Kidney epithelial cell (primary cell): ENCODE results near the gene FSIP2. TPM values are rescaled to one million over a fixed set of nuclear protein-coding genes. Genes with fewer than 3 reads are reported as not detected.

Experiments
- DNase-seq: peaks from one replicate; pipeline ENCODE4 v3.0.0-alpha.2; 2010; ENCODE audit warnings: low read depth
- H3K27me3 ChIP-seq: 2 replicates; pipeline ENCODE4 v1.6.0; 2011; ENCODE audit warnings: low read length; ENCODE audit not compliant: control insufficient read depth, insufficient read depth
- H3K36me3 ChIP-seq: 2 replicates; pipeline ENCODE4 v1.5.1; 2011; ENCODE audit warnings: low read length; ENCODE audit not compliant: control insufficient read depth, insufficient read depth
- H3K4me3 ChIP-seq: 2 replicates; pipeline ENCODE4 v1.5.1; 2011; ENCODE audit warnings: low read depth, mild to moderate bottlenecking, control low read depth, low read length
- total RNA-seq: library from RNA; depleted of rRNA; stranded (reverse); fragments of >200 nt; gene quantifications from 2 replicates; pipeline ENCODE4 v1.2.3, GENCODE V29; 2015
- TF ChIP-seq, protein P1 (sequence below): IDR thresholded peaks from 2 replicates; pipeline ENCODE4 v1.5.1; 2011; ENCODE audit warnings: mild to moderate bottlenecking, moderate library complexity, low read length, control low read depth, inconsistent platforms; ENCODE audit not compliant: insufficient read depth, poor library complexity, severe bottlenecking

Gene FSIP2
- total RNA-seq, 1 donor from 2014 or later: 0.96 TPM

DNA sequence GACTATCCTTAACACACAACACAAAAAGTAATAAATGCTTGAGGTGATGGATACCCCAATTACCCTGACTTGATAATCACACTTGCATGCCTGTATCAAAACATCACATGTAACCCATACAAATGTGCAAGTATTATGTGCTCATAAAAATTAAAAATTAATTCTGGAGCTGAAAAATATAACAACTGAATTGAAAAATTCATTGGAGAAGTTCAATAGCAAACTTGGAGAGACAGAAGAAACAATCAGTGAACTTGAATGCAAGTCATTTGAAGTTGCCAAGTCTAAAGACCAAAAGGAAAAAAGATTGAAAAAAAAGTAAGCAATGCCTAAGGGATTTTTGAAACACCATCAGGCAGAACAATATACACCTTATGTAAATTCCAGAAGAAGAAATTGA, 79.4 kb downstream of the FSIP2 start:
- TF ChIP-seq, protein P1, sequence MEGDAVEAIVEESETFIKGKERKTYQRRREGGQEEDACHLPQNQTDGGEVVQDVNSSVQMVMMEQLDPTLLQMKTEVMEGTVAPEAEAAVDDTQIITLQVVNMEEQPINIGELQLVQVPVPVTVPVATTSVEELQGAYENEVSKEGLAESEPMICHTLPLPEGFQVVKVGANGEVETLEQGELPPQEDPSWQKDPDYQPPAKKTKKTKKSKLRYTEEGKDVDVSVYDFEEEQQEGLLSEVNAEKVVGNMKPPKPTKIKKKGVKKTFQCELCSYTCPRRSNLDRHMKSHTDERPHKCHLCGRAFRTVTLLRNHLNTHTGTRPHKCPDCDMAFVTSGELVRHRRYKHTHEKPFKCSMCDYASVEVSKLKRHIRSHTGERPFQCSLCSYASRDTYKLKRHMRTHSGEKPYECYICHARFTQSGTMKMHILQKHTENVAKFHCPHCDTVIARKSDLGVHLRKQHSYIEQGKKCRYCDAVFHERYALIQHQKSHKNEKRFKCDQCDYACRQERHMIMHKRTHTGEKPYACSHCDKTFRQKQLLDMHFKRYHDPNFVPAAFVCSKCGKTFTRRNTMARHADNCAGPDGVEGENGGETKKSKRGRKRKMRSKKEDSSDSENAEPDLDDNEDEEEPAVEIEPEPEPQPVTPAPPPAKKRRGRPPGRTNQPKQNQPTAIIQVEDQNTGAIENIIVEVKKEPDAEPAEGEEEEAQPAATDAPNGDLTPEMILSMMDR: no peak
- Histone ChIP-seq H3K27me3 (no peaks in the 10 kb centered on the region), H3K36me3 (no peaks in the 10 kb centered on the region), H3K4me3 (no peak overlapping the region)
- no peak for DNase-seq

DNA sequence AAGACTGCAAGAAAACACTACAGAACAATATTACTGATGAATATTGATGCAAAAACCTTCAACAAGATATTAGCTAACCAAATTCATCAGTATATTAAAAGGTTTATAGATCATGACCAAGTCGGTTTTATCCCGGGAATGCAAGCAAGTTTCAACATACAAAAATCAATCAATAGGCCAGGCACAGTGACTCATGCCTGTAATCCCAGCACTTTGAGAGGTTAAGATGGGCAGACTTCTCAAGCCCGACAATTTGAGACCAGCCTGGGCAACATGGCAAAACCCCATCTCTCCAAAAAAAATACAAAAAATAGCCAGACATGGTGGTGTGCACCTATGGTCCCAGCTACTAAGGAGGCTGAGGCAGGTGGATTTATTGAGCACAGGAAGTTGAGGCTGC, 82.9 kb downstream of the FSIP2 start:
- TF ChIP-seq, protein P1: no peak
- Histone ChIP-seq H3K27me3 (no peaks in the 10 kb centered on the region), H3K36me3 (no peaks in the 10 kb centered on the region), H3K4me3 (no peak overlapping the region)
- no peak for DNase-seq

DNA sequence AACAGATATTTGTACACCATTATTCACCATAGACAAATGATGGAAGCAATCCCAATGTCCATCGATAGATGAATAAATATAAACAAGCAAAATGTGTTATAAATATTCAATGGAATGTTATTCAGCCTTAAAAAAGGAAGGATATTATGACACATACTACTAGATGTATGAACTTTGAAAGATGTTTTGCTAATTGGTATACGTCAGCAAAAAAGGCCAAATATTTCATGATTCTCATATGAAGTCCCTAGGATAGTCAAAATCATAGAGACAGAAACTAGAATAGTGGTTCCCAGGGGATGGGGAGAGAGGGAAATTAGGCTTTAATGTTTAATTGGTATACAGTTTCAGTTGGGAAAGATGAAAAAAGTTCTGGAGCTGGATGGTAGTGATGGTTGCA, 85.2 kb downstream of the FSIP2 start:
- Histone ChIP-seq H3K36me3 (no peaks in the 10 kb centered on the region), H3K4me3 (no peak overlapping the region), H3K27me3 (no peaks in the 10 kb centered on the region)
- no peak for DNase-seq
- TF ChIP-seq, protein P1: no peak

DNA sequence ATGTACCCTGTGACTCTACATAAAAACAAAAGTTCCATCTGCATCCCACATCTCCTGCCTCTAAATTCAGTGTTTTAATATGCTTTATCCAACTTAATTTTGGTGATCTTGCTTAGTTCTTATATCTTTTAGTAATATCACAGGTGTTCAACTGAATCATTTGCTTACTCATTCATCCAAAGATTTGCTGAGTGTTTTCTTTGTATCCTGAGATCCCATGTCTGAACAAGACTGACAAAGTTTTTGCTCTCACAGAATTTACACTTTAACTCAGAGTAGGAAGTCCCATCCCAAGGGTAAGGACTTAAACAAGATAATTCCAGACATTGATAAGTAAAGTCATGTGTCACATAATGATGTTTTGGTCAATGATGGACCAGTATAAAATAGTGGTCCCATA, 87.0 kb downstream of the FSIP2 start:
- H3K27me3 ChIP-seq: no peaks in the 10 kb centered on the region
- no peak for DNase-seq
- H3K4me3 ChIP-seq: no peak overlapping the region

DNA sequence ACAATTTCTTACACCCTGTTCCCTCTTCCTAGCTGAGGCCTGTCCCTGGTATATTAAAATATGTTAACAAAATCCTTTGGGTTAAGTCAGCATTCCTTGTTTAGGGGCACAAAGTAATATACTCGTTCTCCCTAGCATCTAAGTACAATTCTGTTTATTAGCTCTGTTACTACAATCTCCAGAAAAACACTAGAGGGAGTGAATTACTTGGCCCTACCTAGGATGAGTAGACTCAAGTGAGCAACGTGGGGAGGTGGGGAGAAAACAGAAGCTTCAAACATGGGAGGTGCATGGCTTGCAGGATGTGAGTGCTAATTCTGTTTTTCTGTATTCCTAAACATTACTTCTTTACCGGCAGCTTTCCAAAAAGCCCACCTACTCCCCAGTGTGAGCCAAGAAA, 89.7 kb downstream of the FSIP2 start:
- no peak for DNase-seq
- Histone ChIP-seq H3K4me3 (no peak overlapping the region), H3K36me3 (no peaks in the 10 kb centered on the region), H3K27me3 (no peaks in the 10 kb centered on the region)
- TF ChIP-seq, protein P1: no peak

More for the DNA sequence above, 87.0 kb downstream of the FSIP2 start:
- TF ChIP-seq, protein P1: no peak
- no peaks in the 10 kb centered on the region for H3K36me3 ChIP-seq

DNA sequence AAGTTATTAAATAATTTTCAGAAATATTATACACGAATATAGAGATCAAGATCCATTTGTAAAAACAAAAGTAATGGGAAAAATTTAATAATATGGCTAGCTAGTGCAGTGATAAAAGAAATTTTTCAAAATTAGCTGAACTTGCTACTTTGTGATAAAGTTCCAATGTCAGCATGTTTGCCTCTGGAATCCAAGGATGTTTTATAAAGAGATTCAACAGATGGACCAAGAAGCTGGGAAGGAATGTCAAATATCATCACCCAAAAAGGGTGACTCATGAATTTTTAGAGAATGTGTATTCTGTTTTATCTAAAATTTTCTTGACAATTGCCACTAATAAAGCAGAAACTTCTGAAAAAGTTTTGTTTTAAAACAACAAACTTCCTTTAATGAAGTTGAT, 95.3 kb downstream of the FSIP2 start:
- TF ChIP-seq, protein P1: no peak
- Histone ChIP-seq H3K27me3 (no peaks in the 10 kb centered on the region), H3K4me3 (no peak overlapping the region), H3K36me3 (no peaks in the 10 kb centered on the region)
- DNase-seq: no peak
